HEK293 (cell line): ENCODE data around the gene VAV3.

ENCODE experiments used
- CTCF ChIA-PET: fragments of 350-600 bp; formaldehyde crosslinking; extraction: SDS; loops from one replicate; lab custom pipeline; 2021; ENCODE audit warnings: antibody characterized with exemption; lab: Yijun Ruan, JAX
- POLR2A ChIA-PET: fragments of 300-600 bp; formaldehyde crosslinking; extraction: SDS; loops from one replicate; lab custom pipeline; 2020; ENCODE audit warnings: antibody characterized with exemption, inconsistent platforms; lab: Yijun Ruan, JAX
- H3K27ac ChIP-seq: fragments of 200-500 bp; sonication (Bioruptor generic); 2 replicates; pipeline ENCODE4 v1.5.1; 2014; ENCODE audit warnings: low read depth, low read length, control low read depth, inconsistent platforms; ENCODE audit errors: extremely low read depth
- H3K36me3 ChIP-seq, 2 experiments: fragments of 200-500 bp in 1 of 2; sonication (Bioruptor generic) in 1 of 2; 1 replicate in 1 of 2; 2 replicates in 1 of 2; pipeline ENCODE4 v1.5.1; 2014 to 2017; ENCODE audit warnings: inconsistent platforms in 2 of 2, low read length in 2 of 2; ENCODE audit not compliant: control insufficient read depth in 2 of 2, insufficient read depth in 1 of 2
- H3K4me1 ChIP-seq: fragments of 200-500 bp; sonication (Bioruptor generic); 2 replicates; pipeline ENCODE4 v1.5.1; 2014; ENCODE audit warnings: mild to moderate bottlenecking, low read length, inconsistent platforms; ENCODE audit not compliant: control insufficient read depth, insufficient read depth
- H3K4me3 ChIP-seq: 2 replicates; pipeline ENCODE4 v1.5.1; 2011; ENCODE audit warnings: low read depth, mild to moderate bottlenecking, control low read depth, low read length, moderate library complexity
- H3K9me3 ChIP-seq: fragments of 200-500 bp; sonication (Bioruptor generic); 2 replicates; pipeline ENCODE4 v1.5.1; 2014; ENCODE audit warnings: low read depth, low read length, inconsistent platforms; ENCODE audit not compliant: control insufficient read depth, insufficient read depth
- BCL11A ChIP-seq: fragments of 450-650 bp; formaldehyde crosslinking; IDR thresholded peaks from 2 replicates; pipeline ENCODE4 v1.5.1; 2016; ENCODE audit warnings: low read depth, missing biosample characterization, missing genetic modification characterization
- GFI1B ChIP-seq: fragments of 450-650 bp; formaldehyde crosslinking; IDR thresholded peaks from 2 replicates; pipeline ENCODE4 v1.5.1; 2016; ENCODE audit warnings: missing biosample characterization, missing genetic modification characterization
- HOXD13 ChIP-seq: sonication (generic); formaldehyde crosslinking; IDR thresholded peaks from 2 replicates; pipeline ENCODE4 v1.8.0; 2022; ENCODE audit warnings: missing genetic modification reagents, borderline replicate concordance
- KLF10 ChIP-seq: fragments of 450-650 bp; IDR thresholded peaks from 2 replicates; pipeline ENCODE4 v1.5.1; 2018; ENCODE audit warnings: missing biosample characterization, mild to moderate bottlenecking, missing genetic modification characterization
- RBAK ChIP-seq: fragments of 450-650 bp; formaldehyde crosslinking; IDR thresholded peaks from 2 replicates; pipeline ENCODE4 v1.5.1; 2016; ENCODE audit warnings: missing biosample characterization, missing genetic modification characterization
- SCRT1 ChIP-seq: fragments of 450-650 bp; formaldehyde crosslinking; IDR thresholded peaks from 2 replicates; pipeline ENCODE4 v1.5.1; 2016; ENCODE audit warnings: missing biosample characterization, missing genetic modification characterization, borderline replicate concordance
- SP2 ChIP-seq: fragments of 450-650 bp; formaldehyde crosslinking; IDR thresholded peaks from 2 replicates; pipeline ENCODE4 v1.5.1; 2016; ENCODE audit warnings: missing biosample characterization, missing genetic modification characterization
- TRIM28 ChIP-seq: IDR thresholded peaks from 2 replicates; pipeline ENCODE4 v1.6.1; 2011; ENCODE audit warnings: low read length, control low read depth, borderline replicate concordance
- ZNF169 ChIP-seq: fragments of 450-650 bp; formaldehyde crosslinking; IDR thresholded peaks from 2 replicates; pipeline ENCODE4 v1.5.1; 2016; ENCODE audit warnings: missing biosample characterization, missing genetic modification characterization
- ZNF214 ChIP-seq: fragments of 450-650 bp; formaldehyde crosslinking; IDR thresholded peaks from 2 replicates; pipeline ENCODE4 v1.5.1; 2017; ENCODE audit warnings: missing biosample characterization, mild to moderate bottlenecking, missing genetic modification characterization, borderline replicate concordance
- ZNF24 ChIP-seq: fragments of 450-650 bp; formaldehyde crosslinking; IDR thresholded peaks from 2 replicates; pipeline ENCODE4 v1.5.1; 2016; ENCODE audit warnings: missing biosample characterization, missing genetic modification characterization
- ZNF354C ChIP-seq: fragments of 450-650 bp; formaldehyde crosslinking; IDR thresholded peaks from 2 replicates; pipeline ENCODE4 v1.5.1; 2016; ENCODE audit warnings: missing biosample characterization, missing genetic modification characterization, low read depth, borderline replicate concordance
- ZNF37A ChIP-seq: fragments of 450-650 bp; IDR thresholded peaks from 2 replicates; pipeline ENCODE4 v1.5.1; 2018; ENCODE audit warnings: missing biosample characterization, missing genetic modification characterization
- ZNF530 ChIP-seq: fragments of 450-650 bp; formaldehyde crosslinking; IDR thresholded peaks from 2 replicates; pipeline ENCODE4 v1.5.1; 2016; ENCODE audit warnings: low read depth, missing biosample characterization, missing genetic modification characterization
- ZNF549 ChIP-seq: fragments of 450-650 bp; IDR thresholded peaks from 2 replicates; pipeline ENCODE4 v1.5.1; 2018; ENCODE audit warnings: missing biosample characterization, missing genetic modification characterization, mild to moderate bottlenecking, inconsistent platforms, moderate library complexity
- ZNF571 ChIP-seq: fragments of 450-650 bp; formaldehyde crosslinking; IDR thresholded peaks from 2 replicates; pipeline ENCODE4 v1.5.0; 2017; ENCODE audit warnings: missing biosample characterization, missing genetic modification characterization
- ZNF629 ChIP-seq: fragments of 450-650 bp; formaldehyde crosslinking; IDR thresholded peaks from 2 replicates; pipeline ENCODE4 v1.5.1; 2017; ENCODE audit warnings: missing biosample characterization, missing genetic modification characterization
- ZNF658 ChIP-seq: fragments of 450-650 bp; formaldehyde crosslinking; IDR thresholded peaks from 2 replicates; pipeline ENCODE4; 2016; ENCODE audit warnings: missing biosample characterization, missing genetic modification characterization
- ZNF776 ChIP-seq: fragments of 450-650 bp; formaldehyde crosslinking; IDR thresholded peaks from 2 replicates; pipeline ENCODE4 v1.5.0; 2017; ENCODE audit warnings: missing biosample characterization, missing genetic modification characterization, borderline replicate concordance
- ZNF837 ChIP-seq: fragments of 450-650 bp; formaldehyde crosslinking; IDR thresholded peaks from 2 replicates; pipeline ENCODE4 v1.5.1; 2016; ENCODE audit warnings: missing biosample characterization, missing genetic modification characterization
- TF ChIP-seq, protein P1 (sequence below): fragments of 450-650 bp; formaldehyde crosslinking; IDR thresholded peaks from 2 replicates; pipeline ENCODE4 v1.5.1; 2016; ENCODE audit warnings: missing biosample characterization, missing genetic modification characterization
- TF ChIP-seq, protein P2 (sequence below): fragments of 450-650 bp; formaldehyde crosslinking; IDR thresholded peaks from 2 replicates; pipeline ENCODE4 v1.5.1; 2017; ENCODE audit warnings: missing biosample characterization, missing genetic modification characterization
- TF ChIP-seq, protein P3 (sequence below): fragments of 450-650 bp; formaldehyde crosslinking; IDR thresholded peaks from 2 replicates; pipeline ENCODE4; 2016; ENCODE audit warnings: missing biosample characterization, missing genetic modification characterization
- TF ChIP-seq, protein P4 (sequence below): fragments of 450-650 bp; formaldehyde crosslinking; IDR thresholded peaks from 2 replicates; pipeline ENCODE4 v1.5.1; 2017; ENCODE audit warnings: missing biosample characterization, missing genetic modification characterization
- TF ChIP-seq, protein P5 (sequence below): fragments of 450-650 bp; formaldehyde crosslinking; IDR thresholded peaks from 2 replicates; pipeline ENCODE4 v1.5.1; 2017; ENCODE audit warnings: missing biosample characterization, missing genetic modification characterization

Gene VAV3

DNA sequence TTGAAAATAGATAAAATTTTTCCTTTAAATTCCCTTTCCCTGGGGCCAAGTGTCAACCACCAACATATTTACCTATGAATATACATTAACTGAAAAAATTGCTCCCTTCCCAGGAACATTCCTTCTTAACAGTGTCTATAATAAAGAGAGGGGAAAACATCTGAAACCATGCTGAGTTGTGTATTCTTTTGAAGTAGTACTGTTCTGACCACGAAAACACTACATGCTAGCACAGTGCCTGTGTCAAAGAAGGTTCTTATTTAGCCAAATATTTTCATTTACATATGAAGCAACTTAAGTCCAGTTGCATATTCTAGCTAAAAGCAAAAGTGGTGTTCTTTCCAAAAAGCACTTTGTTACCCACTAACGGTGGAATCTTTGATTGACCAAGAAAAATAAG is 311.2 kb downstream of the VAV3 start:
- no peaks in the 10 kb centered on the region for H3K9me3 ChIP-seq
- TF ChIP-seq ZNF354C (tag by site-specific recombination) (no peak), ZNF658 (tag by site-specific recombination) (no peak), ZNF629 (tag by site-specific recombination) (no peak), GFI1B (tag by site-specific recombination) (no peak), BCL11A (tag by site-specific recombination) (no peak), ZNF549 (tag by site-specific recombination) (no peak), ZNF530 (tag by site-specific recombination) (no peak), ZNF776 (tag by site-specific recombination) (no peak)
- TF ChIP-seq, protein P1, sequence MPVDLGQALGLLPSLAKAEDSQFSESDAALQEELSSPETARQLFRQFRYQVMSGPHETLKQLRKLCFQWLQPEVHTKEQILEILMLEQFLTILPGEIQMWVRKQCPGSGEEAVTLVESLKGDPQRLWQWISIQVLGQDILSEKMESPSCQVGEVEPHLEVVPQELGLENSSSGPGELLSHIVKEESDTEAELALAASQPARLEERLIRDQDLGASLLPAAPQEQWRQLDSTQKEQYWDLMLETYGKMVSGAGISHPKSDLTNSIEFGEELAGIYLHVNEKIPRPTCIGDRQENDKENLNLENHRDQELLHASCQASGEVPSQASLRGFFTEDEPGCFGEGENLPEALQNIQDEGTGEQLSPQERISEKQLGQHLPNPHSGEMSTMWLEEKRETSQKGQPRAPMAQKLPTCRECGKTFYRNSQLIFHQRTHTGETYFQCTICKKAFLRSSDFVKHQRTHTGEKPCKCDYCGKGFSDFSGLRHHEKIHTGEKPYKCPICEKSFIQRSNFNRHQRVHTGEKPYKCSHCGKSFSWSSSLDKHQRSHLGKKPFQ (tag by site-specific recombination) = no peak
- TF ChIP-seq, protein P2, sequence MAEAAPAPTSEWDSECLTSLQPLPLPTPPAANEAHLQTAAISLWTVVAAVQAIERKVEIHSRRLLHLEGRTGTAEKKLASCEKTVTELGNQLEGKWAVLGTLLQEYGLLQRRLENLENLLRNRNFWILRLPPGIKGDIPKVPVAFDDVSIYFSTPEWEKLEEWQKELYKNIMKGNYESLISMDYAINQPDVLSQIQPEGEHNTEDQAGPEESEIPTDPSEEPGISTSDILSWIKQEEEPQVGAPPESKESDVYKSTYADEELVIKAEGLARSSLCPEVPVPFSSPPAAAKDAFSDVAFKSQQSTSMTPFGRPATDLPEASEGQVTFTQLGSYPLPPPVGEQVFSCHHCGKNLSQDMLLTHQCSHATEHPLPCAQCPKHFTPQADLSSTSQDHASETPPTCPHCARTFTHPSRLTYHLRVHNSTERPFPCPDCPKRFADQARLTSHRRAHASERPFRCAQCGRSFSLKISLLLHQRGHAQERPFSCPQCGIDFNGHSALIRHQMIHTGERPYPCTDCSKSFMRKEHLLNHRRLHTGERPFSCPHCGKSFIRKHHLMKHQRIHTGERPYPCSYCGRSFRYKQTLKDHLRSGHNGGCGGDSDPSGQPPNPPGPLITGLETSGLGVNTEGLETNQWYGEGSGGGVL (tag by site-specific recombination) = no peak
- TF ChIP-seq, protein P3, sequence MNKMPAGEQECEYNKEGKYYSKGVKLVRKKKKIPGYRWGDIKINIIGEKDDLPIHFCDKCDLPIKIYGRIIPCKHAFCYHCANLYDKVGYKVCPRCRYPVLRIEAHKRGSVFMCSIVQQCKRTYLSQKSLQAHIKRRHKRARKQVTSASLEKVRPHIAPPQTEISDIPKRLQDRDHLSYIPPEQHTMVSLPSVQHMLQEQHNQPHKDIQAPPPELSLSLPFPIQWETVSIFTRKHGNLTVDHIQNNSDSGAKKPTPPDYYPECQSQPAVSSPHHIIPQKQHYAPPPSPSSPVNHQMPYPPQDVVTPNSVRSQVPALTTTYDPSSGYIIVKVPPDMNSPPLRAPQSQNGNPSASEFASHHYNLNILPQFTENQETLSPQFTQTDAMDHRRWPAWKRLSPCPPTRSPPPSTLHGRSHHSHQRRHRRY (tag by site-specific recombination) = no peak
- no peaks in the 10 kb centered on the region for H3K36me3 ChIP-seq
- H3K4me3 ChIP-seq = no peak overlapping the region
- no peak overlapping the region for H3K27ac ChIP-seq
- ChIA-PET CTCF (no interaction called here), POLR2A (no interaction called here)
- peaks cover 10% of the 10 kb centered on the region; the same call in 1 of the 2 replicates for H3K4me1 ChIP-seq

DNA sequence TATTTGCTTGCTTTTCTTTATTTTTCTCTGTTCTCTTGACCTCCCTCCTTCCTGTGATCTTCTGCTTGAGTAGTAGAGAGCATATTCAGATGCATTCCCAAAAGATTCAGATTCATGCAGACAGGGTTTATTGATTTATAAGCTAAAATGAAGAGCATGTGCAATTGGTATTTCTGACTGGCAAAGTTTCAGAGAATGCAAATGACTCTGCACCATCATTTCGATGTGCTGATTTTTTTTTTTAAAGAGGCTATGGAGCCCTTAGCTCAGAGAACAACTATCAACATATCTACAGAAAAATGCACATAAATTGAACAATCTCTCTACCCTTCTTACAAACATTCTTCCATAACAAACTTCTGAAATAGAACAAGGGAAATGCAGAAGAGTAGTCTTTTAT is 312.0 kb downstream of the VAV3 start:
- no peaks in the 10 kb centered on the region for H3K36me3 ChIP-seq
- ChIA-PET CTCF (no interaction called here), POLR2A (no interaction called here)
- no peak overlapping the region for H3K4me3 ChIP-seq
- no peak overlapping the region for H3K27ac ChIP-seq
- H3K4me1 ChIP-seq = peaks cover 12% of the 10 kb centered on the region; the same call in 1 of the 2 replicates
- TF ChIP-seq, protein P1 (tag by site-specific recombination) = no peak
- TF ChIP-seq ZNF169 (no peak), HOXD13 (CRISPR knock-in tag) (no peak), ZNF571 (tag by site-specific recombination) (no peak), TRIM28 (no peak), ZNF214 (tag by site-specific recombination) (no peak), KLF10 (tag by site-specific recombination) (no peak), SCRT1 (tag by site-specific recombination) (no peak), RBAK (tag by site-specific recombination) (no peak), ZNF24 (tag by site-specific recombination) (no peak), SP2 (tag by site-specific recombination) (no peak), ZNF837 (tag by site-specific recombination) (no peak), ZNF37A (tag by site-specific recombination) (no peak)
- TF ChIP-seq, protein P4, sequence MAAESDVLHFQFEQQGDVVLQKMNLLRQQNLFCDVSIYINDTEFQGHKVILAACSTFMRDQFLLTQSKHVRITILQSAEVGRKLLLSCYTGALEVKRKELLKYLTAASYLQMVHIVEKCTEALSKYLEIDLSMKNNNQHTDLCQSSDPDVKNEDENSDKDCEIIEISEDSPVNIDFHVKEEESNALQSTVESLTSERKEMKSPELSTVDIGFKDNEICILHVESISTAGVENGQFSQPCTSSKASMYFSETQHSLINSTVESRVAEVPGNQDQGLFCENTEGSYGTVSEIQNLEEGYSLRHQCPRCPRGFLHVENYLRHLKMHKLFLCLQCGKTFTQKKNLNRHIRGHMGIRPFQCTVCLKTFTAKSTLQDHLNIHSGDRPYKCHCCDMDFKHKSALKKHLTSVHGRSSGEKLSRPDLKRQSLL (tag by site-specific recombination) = no peak
- TF ChIP-seq, protein P5, sequence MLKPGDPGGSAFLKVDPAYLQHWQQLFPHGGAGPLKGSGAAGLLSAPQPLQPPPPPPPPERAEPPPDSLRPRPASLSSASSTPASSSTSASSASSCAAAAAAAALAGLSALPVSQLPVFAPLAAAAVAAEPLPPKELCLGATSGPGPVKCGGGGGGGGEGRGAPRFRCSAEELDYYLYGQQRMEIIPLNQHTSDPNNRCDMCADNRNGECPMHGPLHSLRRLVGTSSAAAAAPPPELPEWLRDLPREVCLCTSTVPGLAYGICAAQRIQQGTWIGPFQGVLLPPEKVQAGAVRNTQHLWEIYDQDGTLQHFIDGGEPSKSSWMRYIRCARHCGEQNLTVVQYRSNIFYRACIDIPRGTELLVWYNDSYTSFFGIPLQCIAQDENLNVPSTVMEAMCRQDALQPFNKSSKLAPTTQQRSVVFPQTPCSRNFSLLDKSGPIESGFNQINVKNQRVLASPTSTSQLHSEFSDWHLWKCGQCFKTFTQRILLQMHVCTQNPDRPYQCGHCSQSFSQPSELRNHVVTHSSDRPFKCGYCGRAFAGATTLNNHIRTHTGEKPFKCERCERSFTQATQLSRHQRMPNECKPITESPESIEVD (tag by site-specific recombination) = no peak
- no peaks in the 10 kb centered on the region for H3K9me3 ChIP-seq
